ENCODE data around the gene DEFB128. TPM values are rescaled to one million over a fixed set of nuclear protein-coding genes. Genes with fewer than 3 reads are reported as not detected.

Gene DEFB128
- total and polyA plus RNA-seq, 2 donors (not counting 1 experiment from before 2014, with no cell fraction given) = not detected

DNA sequence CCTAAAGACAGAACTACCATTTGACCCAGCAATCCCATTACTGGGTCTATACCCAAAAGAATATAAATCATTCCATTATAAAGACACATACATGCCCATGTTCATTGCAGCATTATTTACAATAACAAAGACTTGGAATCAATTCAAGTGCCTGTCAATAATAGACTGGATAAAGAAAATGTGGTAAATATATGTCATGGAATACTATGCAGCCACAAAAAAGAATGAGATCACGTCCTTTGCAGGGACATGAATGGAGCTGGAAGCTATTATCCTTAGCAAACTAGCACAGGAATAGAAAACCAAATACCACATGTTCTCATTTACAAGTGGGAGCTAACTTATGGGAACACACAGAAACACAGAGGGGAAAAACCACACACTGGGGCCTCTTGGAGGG lies 8.7 kb upstream of the DEFB128 start:
- no peaks in the 10 kb centered on the region for H4K20me1 ChIP-seq (ENCODE audit: control insufficient read depth, extremely low read depth, insufficient read depth, low read length)
- no peak overlapping the region for H2AFZ ChIP-seq (ENCODE audit: low read length)
- H3K9me3 ChIP-seq (ENCODE audit: control insufficient read depth, insufficient read depth, low read depth, low read length) = no peaks in the 10 kb centered on the region
- no peak overlapping the region for H3K9ac ChIP-seq (ENCODE audit: insufficient read depth, low read length)
- no peaks in the 10 kb centered on the region for H3K4me1 ChIP-seq (ENCODE audit: control insufficient read depth, extremely low read depth, insufficient read depth, low read length)
- no peak overlapping the region for H3K4me2 ChIP-seq (ENCODE audit: extremely low read depth, insufficient read depth, low read length)
- H3K27me3 ChIP-seq (ENCODE audit: control insufficient read depth, insufficient read depth, low read length) = no peaks in the 10 kb centered on the region
- TF ChIP-seq EZH2 (IDR thresholded peaks at IDR 0.05; ENCODE audit: low read length, missing control alignments) = no peak
- TF ChIP-seq, protein P1, sequence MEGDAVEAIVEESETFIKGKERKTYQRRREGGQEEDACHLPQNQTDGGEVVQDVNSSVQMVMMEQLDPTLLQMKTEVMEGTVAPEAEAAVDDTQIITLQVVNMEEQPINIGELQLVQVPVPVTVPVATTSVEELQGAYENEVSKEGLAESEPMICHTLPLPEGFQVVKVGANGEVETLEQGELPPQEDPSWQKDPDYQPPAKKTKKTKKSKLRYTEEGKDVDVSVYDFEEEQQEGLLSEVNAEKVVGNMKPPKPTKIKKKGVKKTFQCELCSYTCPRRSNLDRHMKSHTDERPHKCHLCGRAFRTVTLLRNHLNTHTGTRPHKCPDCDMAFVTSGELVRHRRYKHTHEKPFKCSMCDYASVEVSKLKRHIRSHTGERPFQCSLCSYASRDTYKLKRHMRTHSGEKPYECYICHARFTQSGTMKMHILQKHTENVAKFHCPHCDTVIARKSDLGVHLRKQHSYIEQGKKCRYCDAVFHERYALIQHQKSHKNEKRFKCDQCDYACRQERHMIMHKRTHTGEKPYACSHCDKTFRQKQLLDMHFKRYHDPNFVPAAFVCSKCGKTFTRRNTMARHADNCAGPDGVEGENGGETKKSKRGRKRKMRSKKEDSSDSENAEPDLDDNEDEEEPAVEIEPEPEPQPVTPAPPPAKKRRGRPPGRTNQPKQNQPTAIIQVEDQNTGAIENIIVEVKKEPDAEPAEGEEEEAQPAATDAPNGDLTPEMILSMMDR (conservative IDR thresholded peaks at IDR 0.05 in 1 of 2, IDR thresholded peaks at IDR 0.05 in 1 of 2; ENCODE audit: low read depth in 1 of 2, low read length in 2 of 2) = no peak
- H3K79me2 ChIP-seq (ENCODE audit: control insufficient read depth, insufficient read depth, low read length) = no peaks in the 10 kb centered on the region
- no peak for DNase-seq (ENCODE audit: low read depth in 2 of 2)
- H3K36me3 ChIP-seq (ENCODE audit: control insufficient read depth, insufficient read depth, low read length) = no peaks in the 10 kb centered on the region
- H3K4me3 ChIP-seq (replicated peaks in 1 of 4; ENCODE audit: control extremely low read depth in 1 of 4, insufficient read depth in 1 of 4, low read depth in 3 of 4, low read length in 4 of 4) = no peak overlapping the region
- H3K27ac ChIP-seq (ENCODE audit: insufficient read depth, low read length) = no peak overlapping the region

DNA sequence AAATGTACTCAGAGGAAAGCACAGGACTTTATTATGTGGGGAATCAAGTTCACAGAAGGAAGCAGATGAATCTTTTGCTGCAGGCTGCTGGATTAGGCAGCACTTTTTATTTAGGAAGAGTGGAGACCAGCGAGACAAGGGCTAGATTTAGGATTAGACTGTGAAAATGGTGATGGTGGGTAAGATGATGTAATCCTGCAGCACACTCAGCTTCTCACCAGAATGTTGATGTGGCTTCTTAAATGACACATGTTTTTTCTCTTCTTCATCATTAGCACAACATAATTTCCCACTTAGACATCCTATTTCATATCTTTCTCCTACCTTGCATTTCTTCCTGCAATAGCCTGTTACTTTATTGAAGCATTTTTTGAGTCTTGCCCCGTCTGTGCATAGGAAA lies 1.8 kb downstream of the DEFB128 start:
- H3K27me3 ChIP-seq (ENCODE audit: control insufficient read depth, insufficient read depth, low read length) = no peaks in the 10 kb centered on the region
- H3K9ac ChIP-seq (ENCODE audit: insufficient read depth, low read length) = no peak overlapping the region
- H4K20me1 ChIP-seq (ENCODE audit: control insufficient read depth, extremely low read depth, insufficient read depth, low read length) = no peaks in the 10 kb centered on the region
- no peak overlapping the region for H3K4me2 ChIP-seq (ENCODE audit: extremely low read depth, insufficient read depth, low read length)
- no peaks in the 10 kb centered on the region for H3K79me2 ChIP-seq (ENCODE audit: control insufficient read depth, insufficient read depth, low read length)
- H3K27ac ChIP-seq (ENCODE audit: insufficient read depth, low read length) = no peak overlapping the region
- no peaks in the 10 kb centered on the region for H3K36me3 ChIP-seq (ENCODE audit: control insufficient read depth, insufficient read depth, low read length)
- H3K9me3 ChIP-seq (ENCODE audit: control insufficient read depth, insufficient read depth, low read depth, low read length) = no peaks in the 10 kb centered on the region
- H2AFZ ChIP-seq (ENCODE audit: low read length) = no peak overlapping the region
- no peak for TF ChIP-seq EZH2 (IDR thresholded peaks at IDR 0.05; ENCODE audit: low read length, missing control alignments)
- TF ChIP-seq, protein P1 (conservative IDR thresholded peaks at IDR 0.05 in 1 of 2, IDR thresholded peaks at IDR 0.05 in 1 of 2; ENCODE audit: low read depth in 1 of 2, low read length in 2 of 2) = no peak
- no peak for DNase-seq (ENCODE audit: low read depth in 2 of 2)
- H3K4me3 ChIP-seq (replicated peaks in 1 of 4; ENCODE audit: control extremely low read depth in 1 of 4, insufficient read depth in 1 of 4, low read depth in 3 of 4, low read length in 4 of 4) = no peak overlapping the region
- no peaks in the 10 kb centered on the region for H3K4me1 ChIP-seq (ENCODE audit: control insufficient read depth, extremely low read depth, insufficient read depth, low read length)

DNA sequence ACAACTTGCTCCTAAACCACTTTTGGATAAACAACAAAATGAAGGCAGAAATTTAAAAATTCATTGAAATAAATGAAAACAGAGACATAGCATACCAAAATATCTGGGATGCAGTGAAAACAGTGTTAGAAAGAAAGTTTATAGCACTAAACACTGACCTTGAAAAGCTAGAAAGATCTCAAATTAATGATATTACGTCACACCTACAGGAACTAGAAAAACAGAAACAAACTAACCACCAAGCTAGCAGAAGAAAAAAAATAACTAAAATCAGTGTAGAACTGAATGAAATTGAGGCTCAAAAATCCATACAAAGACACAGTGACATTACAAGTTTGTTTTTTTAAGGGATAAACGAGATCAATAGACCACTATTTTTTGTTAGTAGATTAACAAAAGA lies 5.2 kb downstream of the DEFB128 start:
- Histone ChIP-seq H4K20me1 (ENCODE audit: control insufficient read depth, extremely low read depth, insufficient read depth, low read length) (no peaks in the 10 kb centered on the region), H2AFZ (ENCODE audit: low read length) (no peak overlapping the region), H3K36me3 (ENCODE audit: control insufficient read depth, insufficient read depth, low read length) (no peaks in the 10 kb centered on the region), H3K4me3 (replicated peaks in 1 of 4; ENCODE audit: control extremely low read depth in 1 of 4, insufficient read depth in 1 of 4, low read depth in 3 of 4, low read length in 4 of 4) (no peak overlapping the region), H3K27me3 (ENCODE audit: control insufficient read depth, insufficient read depth, low read length) (no peaks in the 10 kb centered on the region), H3K27ac (ENCODE audit: insufficient read depth, low read length) (no peak overlapping the region), H3K9me3 (ENCODE audit: control insufficient read depth, insufficient read depth, low read depth, low read length) (no peaks in the 10 kb centered on the region), H3K4me1 (ENCODE audit: control insufficient read depth, extremely low read depth, insufficient read depth, low read length) (no peaks in the 10 kb centered on the region), H3K9ac (ENCODE audit: insufficient read depth, low read length) (no peak overlapping the region), H3K4me2 (ENCODE audit: extremely low read depth, insufficient read depth, low read length) (no peak overlapping the region), H3K79me2 (ENCODE audit: control insufficient read depth, insufficient read depth, low read length) (no peaks in the 10 kb centered on the region)
- TF ChIP-seq, protein P1 (conservative IDR thresholded peaks at IDR 0.05 in 1 of 2, IDR thresholded peaks at IDR 0.05 in 1 of 2; ENCODE audit: low read depth in 1 of 2, low read length in 2 of 2) = no peak
- TF ChIP-seq EZH2 (IDR thresholded peaks at IDR 0.05; ENCODE audit: low read length, missing control alignments) = no peak
- DNase-seq (ENCODE audit: low read depth in 2 of 2) = no peak

Measured in fibroblast of lung (primary cell).